ENCODE measurements around the gene KCNG2.

KCNG2 gene

GRCh38 chr18:79916546-79917168 lies 118.9 kb downstream of the KCNG2 start:
- no peak overlapping the region for H3K27ac ChIP-seq
- H3K36me3 ChIP-seq = peaks cover 57% of the 10 kb centered on the region
- peaks cover 21% of the 10 kb centered on the region for H3K9me3 ChIP-seq
- H3K27me3 ChIP-seq = no peaks in the 10 kb centered on the region
- H3K4me1 ChIP-seq (ENCODE audit: control insufficient read depth in 1 of 2, insufficient read depth in 1 of 2, low read depth in 1 of 2, low read length in 1 of 2) = no peaks in the 10 kb centered on the region
- no peak overlapping the region for H3K4me3 ChIP-seq (ENCODE audit: low read depth in 1 of 2, low read length in 1 of 2)
- no peak for TF ChIP-seq CTCF (IDR thresholded peaks at IDR 0.05)

GRCh38 chr18:79917169-79917852 lies 119.6 kb downstream of the KCNG2 start:
- H3K36me3 ChIP-seq = peaks cover 56% of the 10 kb centered on the region
- H3K27ac ChIP-seq = no peak overlapping the region
- peaks cover 21% of the 10 kb centered on the region for H3K9me3 ChIP-seq
- no peaks in the 10 kb centered on the region for H3K4me1 ChIP-seq (ENCODE audit: control insufficient read depth in 1 of 2, insufficient read depth in 1 of 2, low read depth in 1 of 2, low read length in 1 of 2)
- H3K4me3 ChIP-seq (ENCODE audit: low read depth in 1 of 2, low read length in 1 of 2) = no peak overlapping the region
- H3K27me3 ChIP-seq = no peaks in the 10 kb centered on the region
- TF ChIP-seq CTCF (IDR thresholded peaks at IDR 0.05) = no peak

- Histone ChIP-seq H3K27ac (no peak overlapping the region), H3K27me3 (no peaks in the 10 kb centered on the region), H3K4me1 (ENCODE audit: control insufficient read depth in 1 of 2, insufficient read depth in 1 of 2, low read depth in 1 of 2, low read length in 1 of 2) (no peaks in the 10 kb centered on the region), H3K36me3 (peaks cover 54% of the 10 kb centered on the region), H3K4me3 (ENCODE audit: low read depth in 1 of 2, low read length in 1 of 2) (no peak overlapping the region), H3K9me3 (peaks cover 21% of the 10 kb centered on the region)
- no peak for TF ChIP-seq CTCF (IDR thresholded peaks at IDR 0.05)
Observed at GRCh38 chr18:79917853-79918614, 120.3 kb downstream of the KCNG2 start.

- no peaks in the 10 kb centered on the region for H3K4me1 ChIP-seq (ENCODE audit: control insufficient read depth in 1 of 2, insufficient read depth in 1 of 2, low read depth in 1 of 2, low read length in 1 of 2)
- H3K9me3 ChIP-seq = peaks cover 21% of the 10 kb centered on the region
- H3K36me3 ChIP-seq = peaks cover 50% of the 10 kb centered on the region
- no peak overlapping the region for H3K27ac ChIP-seq
- H3K4me3 ChIP-seq (ENCODE audit: low read depth in 1 of 2, low read length in 1 of 2) = no peak overlapping the region
- H3K27me3 ChIP-seq = no peaks in the 10 kb centered on the region
- no peak for TF ChIP-seq CTCF (IDR thresholded peaks at IDR 0.05)
Observed at GRCh38 chr18:79918615-79919011, 120.9 kb downstream of the KCNG2 start.

GRCh38 chr18:79919089-79919488 lies 121.4 kb downstream of the KCNG2 start:
- Histone ChIP-seq H3K27ac (no peak overlapping the region), H3K27me3 (no peaks in the 10 kb centered on the region), H3K9me3 (peaks cover 21% of the 10 kb centered on the region), H3K36me3 (peaks cover 50% of the 10 kb centered on the region), H3K4me3 (ENCODE audit: low read depth in 1 of 2, low read length in 1 of 2) (no peak overlapping the region), H3K4me1 (ENCODE audit: control insufficient read depth in 1 of 2, insufficient read depth in 1 of 2, low read depth in 1 of 2, low read length in 1 of 2) (no peaks in the 10 kb centered on the region)
- no peak for TF ChIP-seq CTCF (IDR thresholded peaks at IDR 0.05)

Data from neutrophil (primary cell).